ENCODE data around the gene CRACR2B.

The CRACR2B gene

DNA sequence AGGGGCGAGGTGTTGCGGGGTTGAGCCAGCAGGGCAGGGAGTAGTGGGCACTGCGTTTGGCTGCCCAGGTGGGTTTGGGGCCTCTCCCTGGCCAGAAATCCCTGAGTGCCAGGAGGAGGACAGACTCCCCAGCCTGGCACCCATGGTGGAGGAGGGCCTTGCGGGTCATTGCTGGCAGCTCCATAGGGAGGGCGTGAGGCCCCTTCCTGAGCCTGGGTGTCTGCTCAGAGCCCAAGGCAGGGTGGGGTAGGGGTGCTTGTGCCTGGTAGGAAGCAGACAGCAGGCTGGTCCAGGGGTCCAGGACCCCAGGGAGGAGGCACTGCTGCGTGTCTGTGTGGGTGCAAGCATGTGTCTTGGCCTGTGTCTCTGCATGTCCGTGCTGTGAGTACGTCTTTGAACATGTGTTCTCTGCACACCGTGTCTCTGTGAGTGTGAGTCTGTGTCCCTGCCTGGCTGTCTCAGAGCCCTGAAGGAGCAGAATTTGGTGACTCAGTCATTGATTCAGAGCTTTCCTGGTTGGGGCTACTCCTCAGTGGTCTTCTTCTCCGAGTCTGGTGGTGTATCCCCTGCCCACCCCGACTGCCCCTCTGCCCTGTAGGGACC, 18.9 kb downstream of the CRACR2B start:
- DNase-seq: no peak
- in situ Hi-C loops (cut with HindIII; ENCODE audit: low pct_ligation_motif_present, low pct_unique_long_range_greater_than_20kb, low sequenced_read_pairs): no loop called here

DNA sequence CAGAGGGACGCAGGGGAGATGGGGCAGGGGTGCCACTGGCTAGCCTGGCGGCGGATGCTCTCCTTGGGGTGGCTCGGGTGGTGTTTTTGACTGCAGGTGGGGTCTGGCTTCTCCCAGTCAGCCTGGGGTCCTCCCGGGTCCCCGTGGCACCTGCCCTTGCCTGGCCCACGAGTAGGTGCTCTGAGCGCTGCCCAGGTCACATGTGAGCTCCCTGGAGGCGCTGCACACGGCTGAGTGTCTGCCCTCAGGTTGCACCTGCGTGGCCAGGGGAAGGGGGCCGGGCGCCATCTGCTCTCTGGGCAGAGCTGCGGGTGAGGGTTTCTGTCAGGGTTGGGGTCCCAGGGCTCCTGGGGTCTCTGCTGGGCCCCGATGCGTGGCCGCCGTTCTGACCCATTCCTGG, 20.2 kb downstream of the CRACR2B start:
- in situ Hi-C loops (cut with HindIII; ENCODE audit: low pct_ligation_motif_present, low pct_unique_long_range_greater_than_20kb, low sequenced_read_pairs): no loop called here
- no peak for DNase-seq

DNA sequence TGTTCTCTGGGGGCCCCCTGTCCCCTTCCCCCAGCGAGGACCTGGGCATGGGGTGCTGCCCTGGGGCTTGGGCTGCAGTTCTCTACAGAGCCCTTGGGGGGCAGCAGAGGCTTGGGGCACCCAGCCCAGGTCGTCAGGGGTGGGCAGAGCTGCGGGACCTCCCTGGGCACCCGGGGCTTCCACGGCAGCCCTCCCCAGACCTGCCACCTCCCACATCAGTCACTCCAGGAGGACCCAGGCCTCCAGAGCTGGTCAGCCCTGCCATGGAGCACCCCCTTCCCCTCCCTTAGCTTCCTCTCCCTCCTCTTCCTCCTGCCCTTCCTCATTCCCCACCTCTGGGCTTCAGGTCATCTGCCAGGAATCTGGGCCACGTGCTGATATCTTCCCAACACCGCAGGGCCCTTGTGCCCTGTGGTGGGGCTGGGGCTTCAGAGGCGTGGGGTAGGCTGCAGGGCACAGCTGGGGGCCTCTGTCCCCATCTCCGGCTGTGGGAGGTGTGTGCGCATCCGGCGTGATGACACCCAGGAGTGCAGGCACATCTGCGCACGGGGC, 20.7 kb downstream of the CRACR2B start:
- in situ Hi-C loops (cut with HindIII; ENCODE audit: low pct_ligation_motif_present, low pct_unique_long_range_greater_than_20kb, low sequenced_read_pairs): no loop called here
- DNase-seq: no peak

DNA sequence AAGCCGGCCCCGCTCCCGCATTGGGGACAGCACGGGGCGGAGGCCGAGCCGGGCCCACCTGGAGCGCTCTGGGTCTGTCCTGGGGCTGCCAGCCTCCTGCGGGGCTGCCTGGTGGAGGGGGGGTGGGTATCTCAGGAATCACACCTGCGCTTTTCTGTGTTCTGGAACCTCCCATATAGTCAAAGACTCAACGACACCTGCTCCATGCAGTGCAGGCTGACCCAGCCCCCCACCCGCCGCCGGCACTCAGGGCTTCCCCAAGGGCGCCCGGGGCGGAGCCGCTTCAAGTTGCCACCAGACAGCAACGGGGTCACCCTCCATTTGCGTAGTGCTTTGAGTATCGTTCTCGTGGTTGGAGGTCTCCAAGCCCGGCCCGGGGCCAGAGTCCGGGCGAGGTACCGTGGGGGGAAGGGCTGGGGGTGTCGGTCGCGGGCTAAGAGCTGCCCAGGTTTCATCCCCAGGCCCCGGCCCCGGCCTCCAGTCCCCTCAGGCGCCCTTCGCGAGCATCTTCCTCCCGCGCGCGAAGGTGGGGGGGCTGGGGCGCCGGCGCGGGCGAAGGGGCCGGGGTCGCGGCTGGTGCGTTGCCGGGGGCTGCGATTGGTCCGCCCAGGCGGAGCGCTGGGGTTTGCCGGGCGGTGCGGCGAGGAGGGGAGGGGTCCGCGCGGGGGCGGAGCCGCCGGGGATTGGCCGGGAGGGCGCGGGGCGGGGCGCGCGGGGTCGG, 21.5 kb downstream of the CRACR2B start:
- DNase-seq: no peak
- in situ Hi-C loops (cut with HindIII; ENCODE audit: low pct_ligation_motif_present, low pct_unique_long_range_greater_than_20kb, low sequenced_read_pairs): no loop called here

DNA sequence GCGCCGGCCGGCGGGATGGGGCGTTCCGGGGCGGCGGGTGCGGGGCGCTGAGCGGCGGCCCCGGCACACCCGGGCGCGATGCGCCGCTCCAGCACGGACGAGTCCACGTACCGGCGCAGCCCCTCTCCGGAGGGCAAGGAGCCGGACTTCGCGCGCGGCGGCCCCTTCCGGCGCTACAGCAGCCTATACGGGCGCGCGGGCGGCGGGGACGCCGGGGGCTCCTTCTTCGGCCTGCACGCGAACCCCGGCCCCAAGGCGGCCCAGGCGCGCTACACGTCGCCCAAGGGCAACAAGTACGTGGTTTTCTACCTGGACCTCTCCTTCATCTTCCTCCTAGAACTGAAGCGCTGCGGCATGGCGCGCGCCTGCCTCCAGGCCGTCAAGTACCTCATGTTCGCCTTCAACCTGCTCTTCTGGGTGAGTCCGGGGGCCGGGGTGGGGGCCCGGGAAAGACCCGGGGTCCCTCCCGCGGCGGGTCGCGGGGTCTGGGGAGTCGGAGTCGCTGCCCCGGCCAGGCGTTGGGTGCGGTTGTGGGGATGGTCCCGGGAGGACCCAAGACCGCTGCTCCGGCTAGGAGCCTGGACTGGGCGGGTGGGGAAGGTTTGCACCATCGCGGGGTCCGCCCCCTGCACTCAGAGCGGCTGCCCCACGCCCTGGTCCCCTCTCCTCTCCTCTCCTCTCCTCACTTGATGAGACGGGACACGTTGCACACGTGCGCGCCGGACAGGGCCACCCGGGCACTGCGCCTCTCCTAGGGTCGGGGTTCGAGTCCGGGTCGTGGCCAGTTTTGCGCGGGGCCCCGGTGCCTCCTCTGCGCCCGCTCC, 22.4 kb downstream of the CRACR2B start:
- in situ Hi-C loops (cut with HindIII; ENCODE audit: low pct_ligation_motif_present, low pct_unique_long_range_greater_than_20kb, low sequenced_read_pairs): no loop called here
- no peak for DNase-seq

DNA sequence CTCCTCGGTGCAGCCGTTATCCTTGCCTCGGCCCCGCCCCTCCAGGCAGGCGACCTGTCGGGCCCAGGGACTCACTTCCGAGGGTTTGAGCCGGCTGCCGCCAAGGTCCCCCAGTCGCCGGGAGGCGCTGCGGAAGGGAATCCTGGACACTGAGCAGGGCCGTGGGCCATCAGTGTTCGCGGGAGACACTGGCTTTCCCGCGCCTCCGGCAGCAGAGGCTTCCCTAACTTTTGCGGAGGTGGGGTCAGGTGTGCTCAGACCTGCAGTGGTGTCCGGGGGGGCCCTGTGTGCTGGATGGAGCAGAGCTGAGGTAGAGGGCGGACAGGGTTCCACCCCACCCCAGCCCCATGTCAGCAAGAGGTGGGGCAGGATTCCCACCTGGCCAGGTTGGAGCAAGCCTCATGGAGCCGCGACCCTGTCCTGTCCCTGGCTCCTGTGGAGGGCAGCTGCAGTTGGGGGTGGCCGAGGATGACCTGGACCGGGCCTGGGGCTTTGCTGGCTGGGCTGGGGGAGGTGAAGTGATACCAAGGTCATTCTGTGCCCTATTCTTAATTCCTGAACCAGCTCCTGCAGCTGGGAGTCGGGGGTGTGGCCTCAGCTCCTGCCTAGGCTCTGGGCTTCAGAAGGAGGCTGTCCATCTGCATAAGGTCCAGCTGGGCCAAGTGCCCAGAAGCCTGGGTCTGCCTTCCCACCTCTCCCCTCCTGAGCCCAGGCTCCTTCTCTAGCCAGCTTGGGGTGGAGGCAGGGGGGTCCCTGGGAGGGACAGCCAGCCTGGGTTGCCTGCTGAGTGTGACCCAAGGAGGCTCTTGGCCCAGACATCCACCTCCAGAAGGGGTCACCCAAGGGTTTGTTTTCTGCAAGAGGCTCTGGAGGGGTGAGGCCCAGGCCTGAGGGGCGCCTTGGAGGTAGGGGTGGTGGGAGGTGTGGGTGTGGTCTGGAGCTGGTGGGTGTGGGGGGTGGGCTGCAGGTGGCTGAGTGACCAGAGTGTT, 23.4 kb downstream of the CRACR2B start:
- in situ Hi-C loops (cut with HindIII; ENCODE audit: low pct_ligation_motif_present, low pct_unique_long_range_greater_than_20kb, low sequenced_read_pairs): no loop called here
- DNase-seq: no peak

DNA sequence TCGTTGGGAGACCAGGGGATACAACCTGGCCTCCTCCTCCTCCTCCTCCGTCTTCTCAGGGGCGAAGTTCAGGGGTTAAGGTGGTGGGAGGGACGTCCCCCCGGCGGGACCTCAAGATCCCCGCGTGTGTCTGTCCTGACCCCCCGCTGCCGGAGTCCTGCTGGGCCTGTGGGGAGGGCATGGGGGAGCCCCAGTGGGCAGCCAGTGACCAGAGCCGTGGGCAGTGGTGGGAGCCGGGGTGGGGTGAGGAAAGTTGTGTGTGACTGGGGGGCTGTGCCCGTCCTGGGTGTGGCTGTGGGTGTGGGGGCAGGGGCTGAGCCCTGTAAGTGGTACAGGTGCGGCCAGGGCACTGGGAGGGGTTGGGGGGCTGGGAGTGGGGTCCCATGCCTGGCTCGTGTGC, 25.0 kb downstream of the CRACR2B start:
- DNase-seq: no peak
- in situ Hi-C loops (cut with HindIII; ENCODE audit: low pct_ligation_motif_present, low pct_unique_long_range_greater_than_20kb, low sequenced_read_pairs): no loop called here

DNA sequence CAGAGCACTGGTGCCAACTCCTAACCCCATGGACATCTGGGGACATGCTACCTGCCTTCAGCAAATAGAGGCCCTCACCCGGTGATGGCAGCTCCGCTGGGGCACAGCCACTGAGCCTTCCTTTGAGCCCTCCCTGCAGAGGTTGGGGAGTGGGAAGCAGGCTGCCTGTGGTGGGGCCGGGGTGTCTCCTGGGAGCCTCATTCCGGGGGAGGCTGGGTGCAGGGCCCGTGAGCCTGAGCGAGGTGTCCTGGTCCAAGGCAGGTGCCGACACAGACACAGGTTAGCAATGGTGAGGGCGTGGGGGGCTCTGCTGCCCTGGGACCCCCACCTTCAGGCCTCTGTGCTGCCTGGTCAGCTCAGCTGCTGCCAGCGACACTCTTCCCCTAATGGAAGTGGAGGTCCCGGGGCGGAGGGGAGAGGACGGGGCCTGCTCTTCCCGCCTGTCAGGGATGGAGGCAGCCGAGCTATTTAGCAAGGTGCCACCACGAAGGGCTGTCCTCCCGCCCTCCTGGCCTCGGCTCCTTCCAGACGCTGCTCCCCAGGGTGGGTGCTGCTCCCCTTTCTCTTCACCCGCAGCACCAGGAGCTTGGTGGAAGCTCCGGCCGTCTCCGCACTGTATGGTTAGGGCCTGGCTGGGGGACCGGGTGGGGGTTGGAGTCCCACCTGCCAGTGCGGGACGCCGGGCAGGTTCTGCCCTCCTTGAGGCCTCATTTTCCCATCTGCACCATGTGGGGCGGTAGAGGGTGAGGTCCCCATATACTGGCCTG, 26.1 kb downstream of the CRACR2B start:
- no peak for DNase-seq
- in situ Hi-C loops (cut with HindIII; ENCODE audit: low pct_ligation_motif_present, low pct_unique_long_range_greater_than_20kb, low sequenced_read_pairs): no loop called here

DNA sequence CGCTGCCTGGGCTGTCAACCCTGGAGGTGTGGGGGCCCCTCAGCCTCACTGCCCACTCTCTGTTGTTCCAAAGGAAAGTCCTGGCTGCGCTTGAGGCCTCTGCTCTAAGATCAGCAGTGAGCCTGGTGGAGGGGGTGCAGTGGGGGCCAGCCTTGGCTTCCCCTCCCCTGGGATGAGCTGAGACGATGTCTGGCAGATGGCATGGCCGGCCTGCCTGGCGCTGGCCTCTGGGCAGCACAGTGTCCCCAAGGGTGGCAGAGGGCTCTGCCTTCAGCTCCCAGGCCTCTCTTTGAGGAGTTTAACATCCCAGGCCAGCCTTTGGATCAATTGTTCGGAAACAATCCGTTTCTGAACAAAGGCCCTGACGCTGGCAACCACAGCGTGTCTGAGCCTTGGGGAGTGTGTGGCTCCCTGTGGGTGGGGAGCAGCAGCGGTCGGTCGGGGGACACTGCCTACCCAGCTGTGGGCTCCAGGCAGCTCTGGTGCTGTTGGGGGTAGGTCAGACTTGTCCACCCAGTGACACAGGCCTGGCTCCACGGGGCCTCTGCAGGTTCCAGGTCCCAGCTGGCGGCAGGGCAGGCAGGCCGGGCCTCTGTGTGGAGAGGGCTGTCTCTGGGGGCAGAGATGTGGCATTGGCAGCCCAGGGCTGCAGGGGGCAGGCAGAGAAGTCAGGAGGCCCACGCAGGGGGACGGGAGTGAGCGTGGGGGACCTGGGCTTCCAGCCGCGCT, 27.0 kb downstream of the CRACR2B start:
- in situ Hi-C loops (cut with HindIII; ENCODE audit: low pct_ligation_motif_present, low pct_unique_long_range_greater_than_20kb, low sequenced_read_pairs): no loop called here
- DNase-seq: no peak

DNA sequence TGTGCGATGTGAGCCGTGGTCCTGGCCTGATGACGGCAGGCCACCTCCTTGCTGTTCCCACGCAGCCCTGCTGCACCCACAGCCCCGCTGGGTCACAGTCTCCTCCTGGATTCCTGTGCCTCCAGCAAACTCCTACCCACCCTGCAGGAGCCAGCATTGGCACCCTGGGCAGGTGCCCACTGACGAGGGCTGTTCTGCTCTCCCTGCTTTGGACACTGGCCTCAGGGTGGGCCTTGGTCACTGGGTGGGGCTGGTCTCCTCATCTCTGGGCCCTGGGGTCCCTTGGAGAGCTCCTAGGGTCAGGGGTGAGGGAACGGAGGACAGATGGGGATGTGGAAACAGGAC, 27.6 kb downstream of the CRACR2B start:
- in situ Hi-C loops (cut with HindIII; ENCODE audit: low pct_ligation_motif_present, low pct_unique_long_range_greater_than_20kb, low sequenced_read_pairs): no loop called here

DNA sequence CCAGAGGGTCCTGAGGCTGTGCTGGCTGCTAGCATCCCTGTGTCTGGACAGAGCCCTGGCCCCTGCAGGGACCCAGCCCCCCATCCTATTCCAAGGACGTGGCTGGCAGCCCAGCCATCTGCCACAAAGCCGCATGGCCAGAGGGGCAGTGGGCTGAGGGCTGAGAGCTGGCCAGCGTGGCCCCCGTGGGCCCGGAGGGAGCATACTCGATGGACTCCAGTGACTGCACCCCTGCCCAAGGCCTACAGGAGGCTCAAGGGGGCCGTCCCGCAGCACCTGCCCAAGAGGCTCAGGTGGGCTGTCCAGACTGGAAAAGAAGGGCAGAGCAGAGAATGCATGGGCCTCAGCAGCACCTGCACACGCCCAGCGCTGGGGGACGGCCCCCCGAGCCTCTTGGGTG, 28.1 kb downstream of the CRACR2B start:
- DNase-seq: no peak
- in situ Hi-C loops (cut with HindIII; ENCODE audit: low pct_ligation_motif_present, low pct_unique_long_range_greater_than_20kb, low sequenced_read_pairs): no loop called here

More for the DNA sequence above, 27.6 kb downstream of the CRACR2B start:
- no peak for DNase-seq

DNA sequence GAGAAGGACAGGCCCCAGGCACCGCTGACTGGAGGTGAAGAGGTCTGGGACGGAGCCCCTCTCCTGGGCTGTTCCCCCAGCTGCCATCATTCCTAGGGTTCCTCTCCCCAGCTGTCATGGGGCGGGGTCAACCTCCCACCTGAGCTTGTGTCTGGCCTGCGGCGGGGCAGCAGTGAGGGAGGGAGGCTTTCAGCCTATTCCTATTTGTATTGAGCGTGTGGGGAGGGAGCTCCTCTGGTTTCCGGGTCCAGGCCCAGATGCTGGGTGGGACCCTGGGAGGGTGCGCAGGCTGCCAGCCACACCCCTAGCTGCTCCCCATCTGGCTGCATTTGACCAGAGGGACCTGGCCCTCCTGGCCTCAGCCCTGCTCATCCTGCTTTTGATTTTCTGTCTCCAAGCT, 28.7 kb downstream of the CRACR2B start:
- DNase-seq: no peak
- in situ Hi-C loops (cut with HindIII; ENCODE audit: low pct_ligation_motif_present, low pct_unique_long_range_greater_than_20kb, low sequenced_read_pairs): no loop called here

DNA sequence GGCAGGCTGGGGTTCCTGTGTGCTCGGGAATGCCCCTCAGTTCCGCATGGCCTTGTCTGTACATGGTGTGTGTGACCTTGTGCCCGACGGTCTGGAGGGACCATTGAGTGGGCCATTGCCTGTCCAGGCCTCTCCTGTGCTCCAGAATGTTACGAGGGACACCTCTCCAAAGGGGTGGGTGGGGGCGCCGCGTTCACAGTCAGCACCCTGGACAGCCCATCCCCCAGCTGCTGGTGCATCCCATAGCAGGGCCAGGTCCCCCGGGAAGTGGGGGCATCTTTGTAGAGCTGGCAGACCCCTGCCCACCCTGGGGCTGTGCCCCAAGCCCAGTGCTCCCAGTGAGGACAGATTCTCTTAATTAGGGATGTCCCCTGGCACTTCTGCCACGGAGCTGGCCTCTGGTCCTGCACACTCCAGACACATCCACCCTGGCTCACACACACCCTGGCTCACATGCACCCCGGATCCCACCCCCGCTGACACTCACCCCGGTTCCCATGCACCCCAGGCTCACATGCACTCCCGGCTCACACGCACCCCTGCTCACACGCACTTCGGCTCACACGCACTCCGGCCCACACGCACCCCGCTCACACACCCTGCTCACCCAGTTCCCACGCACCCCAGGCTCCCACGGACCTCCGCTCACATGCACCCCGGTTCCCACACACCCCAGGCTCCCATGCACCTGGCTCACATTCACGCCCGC, 30.5 kb downstream of the CRACR2B start:
- in situ Hi-C loops (cut with HindIII; ENCODE audit: low pct_ligation_motif_present, low pct_unique_long_range_greater_than_20kb, low sequenced_read_pairs): no loop called here

DNA sequence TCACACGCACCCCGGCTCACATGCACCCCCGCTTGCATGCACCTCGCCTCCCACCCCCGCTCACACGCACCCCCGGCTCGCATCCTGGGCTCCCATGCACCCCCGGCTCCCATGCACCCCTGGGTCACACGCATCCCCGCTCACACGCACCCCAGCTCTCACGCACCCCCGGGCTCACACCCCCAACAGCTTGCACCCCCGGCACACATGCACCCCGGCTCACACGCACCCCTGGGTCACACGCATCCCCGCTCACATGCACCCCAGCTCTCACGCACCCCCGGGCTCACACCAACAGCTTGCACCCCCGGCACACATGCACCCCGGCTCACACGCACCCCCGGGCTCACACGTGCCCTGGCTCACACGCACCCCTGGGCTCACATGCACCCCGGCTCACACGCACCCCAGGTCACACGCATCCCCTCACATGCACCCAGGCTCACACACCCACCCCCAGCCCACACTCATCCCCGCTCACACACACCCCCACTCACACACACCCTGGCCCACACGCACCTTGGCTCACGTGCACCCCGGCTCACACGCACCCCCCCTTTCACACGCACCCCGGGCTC, 31.1 kb downstream of the CRACR2B start:
- in situ Hi-C loops (cut with HindIII; ENCODE audit: low pct_ligation_motif_present, low pct_unique_long_range_greater_than_20kb, low sequenced_read_pairs): no loop called here
- DNase-seq: no peak

More for the DNA sequence above, 30.5 kb downstream of the CRACR2B start:
- DNase-seq: no peak

DNA sequence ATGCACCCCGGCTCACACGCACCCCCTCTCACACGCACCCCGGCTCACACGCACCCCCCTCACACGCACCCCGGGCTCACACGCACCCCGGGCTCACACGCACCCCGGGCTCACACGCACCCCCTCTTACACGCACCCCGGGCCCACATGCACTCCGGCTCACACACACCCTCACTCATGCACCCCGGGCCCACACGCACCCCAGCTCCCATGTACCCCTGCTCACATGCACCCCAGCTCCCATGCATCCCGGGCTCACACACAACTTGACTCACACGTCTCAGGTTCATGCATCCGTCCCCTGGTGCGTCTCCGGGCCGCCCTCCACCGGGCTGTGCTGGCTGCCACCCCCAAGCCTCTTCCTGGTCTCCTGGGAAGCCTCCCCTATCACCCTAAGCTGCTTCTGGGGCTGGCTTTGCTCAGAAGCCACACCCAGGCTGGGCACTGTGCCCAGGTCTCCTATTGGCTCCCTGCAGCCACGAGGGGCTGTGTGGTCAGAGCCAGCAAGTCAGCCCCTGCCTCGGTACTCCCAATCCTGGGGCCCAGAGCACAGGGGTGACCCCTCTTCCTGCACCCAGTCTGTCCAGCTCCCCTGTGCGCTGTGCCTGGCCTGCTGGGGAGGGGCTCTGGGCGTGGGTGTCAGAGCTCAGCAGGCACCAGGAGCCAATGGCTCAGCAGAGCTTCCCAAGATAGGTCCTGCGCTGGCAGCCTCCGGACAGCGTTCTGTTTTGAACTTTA, 31.8 kb downstream of the CRACR2B start:
- in situ Hi-C loops (cut with HindIII; ENCODE audit: low pct_ligation_motif_present, low pct_unique_long_range_greater_than_20kb, low sequenced_read_pairs): no loop called here
- no peak for DNase-seq

Data from ACHN (cell line).